Parathyroid adenoma (tissue), 2 donors: ENCODE results near the gene SCYGR7.
"Not testable (repeated sequence)": the region's sequence is repeated elsewhere in the genome, so short reads cannot be mapped to it uniquely, and the experiment has no call there.

Experiments
- H2AFZ ChIP-seq: fragments of 300-600 bp; sonication (generic); one replicate; pipeline ENCODE4 v1.7.0; 2017; ENCODE audit warnings: antibody characterized with exemption, mild to moderate bottlenecking
- H3K27ac ChIP-seq: fragments of 300-600 bp; sonication (generic); one replicate; pipeline ENCODE4 v1.7.0; 2017
- H3K27me3 ChIP-seq: fragments of 300-600 bp; sonication (generic); one replicate; pipeline ENCODE4 v1.7.0; 2017; ENCODE audit warnings: low read length; ENCODE audit not compliant: control insufficient read depth, insufficient read depth
- H3K36me3 ChIP-seq: fragments of 300-600 bp; sonication (generic); one replicate; pipeline ENCODE4 v1.7.0; 2017; ENCODE audit warnings: low read length; ENCODE audit not compliant: control insufficient read depth, insufficient read depth
- H3K4me1 ChIP-seq: fragments of 300-600 bp; sonication (generic); one replicate; pipeline ENCODE4 v1.7.0; 2017; ENCODE audit warnings: control low read depth
- H3K4me2 ChIP-seq: fragments of 300-600 bp; sonication (generic); one replicate; pipeline ENCODE4 v1.7.0; 2017; ENCODE audit warnings: low read length
- H3K4me3 ChIP-seq: fragments of 300-600 bp; sonication (generic); one replicate; pipeline ENCODE4 v1.7.0; 2017; ENCODE audit warnings: low read depth, low read length
- H3K79me2 ChIP-seq: fragments of 300-600 bp; sonication (generic); one replicate; pipeline ENCODE4 v1.7.0; 2017; ENCODE audit warnings: control low read depth
- H3K9ac ChIP-seq: fragments of 300-600 bp; sonication (generic); one replicate; pipeline ENCODE4 v1.7.0; 2017; ENCODE audit warnings: mild to moderate bottlenecking
- H3K9me3 ChIP-seq: fragments of 300-600 bp; sonication (generic); one replicate; pipeline ENCODE4 v1.7.0; 2017; ENCODE audit warnings: low read length; ENCODE audit not compliant: control insufficient read depth
- CTCF ChIP-seq: fragments of 300-600 bp; sonication (generic); IDR thresholded peaks from one replicate; pipeline ENCODE4 v1.7.0; 2017; ENCODE audit warnings: antibody characterized with exemption, mild to moderate bottlenecking
- donor health status: primary hyperparathyroidism.

SCYGR7 gene

GRCh38 chr2:227748079-227748478, 19.9 kb downstream of the SCYGR7 start:
- no peak for TF ChIP-seq CTCF
- Histone ChIP-seq H3K36me3 (no peaks in the 10 kb centered on the region), H3K27ac (no peak overlapping the region), H2AFZ (no peak overlapping the region), H3K27me3 (no peaks in the 10 kb centered on the region), H3K4me3 (no peak overlapping the region), H3K79me2 (no peaks in the 10 kb centered on the region), H3K9me3 (no peaks in the 10 kb centered on the region), H3K4me1 (no peaks in the 10 kb centered on the region), H3K9ac (no peak overlapping the region), H3K4me2 (no peak overlapping the region)

GRCh38 chr2:227756261-227756660, 28.1 kb downstream of the SCYGR7 start:
- H3K79me2 ChIP-seq, H3K4me1 ChIP-seq, H3K4me3 ChIP-seq, H3K9ac ChIP-seq, H3K27me3 ChIP-seq, H3K36me3 ChIP-seq, H3K4me2 ChIP-seq, H3K27ac ChIP-seq, H2AFZ ChIP-seq, H3K9me3 ChIP-seq: not testable (repeated sequence)

GRCh38 chr2:227759411-227760118, 31.4 kb downstream of the SCYGR7 start:
- no peak for TF ChIP-seq CTCF
- H3K36me3 ChIP-seq: no peaks in the 10 kb centered on the region
- H3K27ac ChIP-seq: no peak overlapping the region
- no peak overlapping the region for H3K4me3 ChIP-seq
- H3K9ac ChIP-seq: no peak overlapping the region
- no peak overlapping the region for H2AFZ ChIP-seq
- no peaks in the 10 kb centered on the region for H3K79me2 ChIP-seq
- H3K4me1 ChIP-seq: no peaks in the 10 kb centered on the region
- H3K27me3 ChIP-seq: no peaks in the 10 kb centered on the region
- no peaks in the 10 kb centered on the region for H3K9me3 ChIP-seq
- no peak overlapping the region for H3K4me2 ChIP-seq

GRCh38 chr2:227761740-227762476, 33.8 kb downstream of the SCYGR7 start:
- Histone ChIP-seq H3K36me3 (no peaks in the 10 kb centered on the region), H2AFZ (no peak overlapping the region), H3K4me1 (no peaks in the 10 kb centered on the region), H3K27ac (no peak overlapping the region), H3K27me3 (no peaks in the 10 kb centered on the region), H3K9me3 (no peaks in the 10 kb centered on the region), H3K4me3 (no peak overlapping the region), H3K9ac (no peak overlapping the region), H3K4me2 (no peak overlapping the region), H3K79me2 (no peaks in the 10 kb centered on the region)
- no peak for TF ChIP-seq CTCF

- TF ChIP-seq CTCF: no peak
- Histone ChIP-seq H3K27ac (no peak overlapping the region), H3K4me1 (no peaks in the 10 kb centered on the region), H3K36me3 (no peaks in the 10 kb centered on the region), H3K4me2 (no peak overlapping the region), H3K79me2 (no peaks in the 10 kb centered on the region), H3K9ac (no peak overlapping the region), H2AFZ (peak overlapping the region; percentile 47), H3K4me3 (no peak overlapping the region), H3K27me3 (no peaks in the 10 kb centered on the region), H3K9me3 (no peaks in the 10 kb centered on the region)
Measured at GRCh38 chr2:227765788-227766372, 37.7 kb downstream of the SCYGR7 start.
